OCI-LY1 (cell line): ENCODE measurements around the gene ZNF521.

ENCODE experiments used
- CTCF ChIP-seq: fragments of 200-600 bp; sonication (generic), shearing (Covaris generic); IDR thresholded peaks from 2 replicates; pipeline ENCODE4 v1.5.1; 2017; ENCODE audit warnings: mild to moderate bottlenecking, antibody characterized with exemption, low read length, moderate library complexity, mixed read lengths
- EZH2 ChIP-seq: fragments of 200-600 bp; sonication (generic), shearing (Covaris generic); IDR thresholded peaks from 2 replicates; pipeline ENCODE4 v1.8.0; 2017; ENCODE audit warnings: borderline replicate concordance, mixed run types, mild to moderate bottlenecking, antibody characterized with exemption, low read length, moderate library complexity, mixed read lengths

GRCh38 chr18:25350489-25351251, 1.3 kb downstream of the ZNF521 start:
- no peak for TF ChIP-seq CTCF
- no peak for TF ChIP-seq EZH2
